H1 (cell line): ENCODE data around the gene DSP. TPM values are rescaled to one million over a fixed set of nuclear protein-coding genes. Genes with fewer than 3 reads are reported as not detected.

Experiments used
- CTCF ChIP-seq, 3 experiments: IDR thresholded peaks; 1 replicate in 2 of 3; 2 replicates in 1 of 3; pipeline versions ENCODE4 v1.5.1 to v1.6.1; 2011; ENCODE audit warnings: low read length in 3 of 3, mild to moderate bottlenecking in 3 of 3, inconsistent platforms in 2 of 3, low read depth in 1 of 3, moderate library complexity in 1 of 3; ENCODE audit not compliant: insufficient read depth in 1 of 3; ENCODE audit errors: control extremely low read depth in 1 of 3
- polyA plus RNA-seq, 7 experiments: library from polyadenylated mRNA; depleted of rRNA in 3 of 7; stranded (reverse) in 5 of 7; unstranded in 2 of 7; fragments of >200 nt in 5 of 7; fragments of 200-250 nt in 2 of 7; gene quantifications; 1 replicate in 5 of 7; 2 replicates in 1 of 7; 4 replicates in 1 of 7; pipeline versions ENCODE4 v1.2.1 to v1.2.3, GENCODE V29; 2011 to 2013; ENCODE audit warnings: missing spikeins in 2 of 7, mixed read lengths in 2 of 7
- total RNA-seq: library from RNA; stranded (reverse); fragmentation: NEBNext Ultra II Directional; extraction: Animal tissue kit (Norgen Biotek cat#: 25700); gene quantifications from 2 replicates; pipeline ENCODE4 v1.2.1, GENCODE V29; 2021

DSP gene
- total and polyA plus RNA-seq, 2 of the 8 experiments (the other 6 are each of a cell fraction or from before 2014, with no cell fraction given): 14.3 to 48.5 TPM

- no peak for TF ChIP-seq CTCF (IDR thresholded peaks at IDR 0.05; ENCODE audit: control extremely low read depth in 1 of 3, insufficient read depth in 1 of 3, low read depth in 1 of 3, low read length in 3 of 3)
Measured at GRCh38 chr6:7578931-7579330, 37.5 kb downstream of the DSP start (continued).
